Spleen (tissue), 7 donors: Measurements from ENCODE around the gene DAPK3.

Experiments used
- POLR2A ChIP-seq, 3 donors: fragments of 450-650 bp; IDR thresholded peaks; one replicate each; pipeline ENCODE4 v1.5.1; 2017; ENCODE audit warnings: antibody characterized with exemption in 3 of 3, mild to moderate bottlenecking in 1 of 3
- TF ChIP-seq, protein P1 (sequence below), 11 experiments: fragments of 200-600 bp in 7 of 11; fragments of 450-650 bp in 4 of 11; sonication (generic) in 4 of 11; IDR thresholded peaks in 8 of 11; conservative IDR thresholded peaks in 3 of 11; 1 replicate in 7 of 11; 2 replicates in 4 of 11; pipeline versions ENCODE4 v1.4.0 to v1.8.0; 2016 to 2021; ENCODE audit warnings: antibody characterized with exemption in 11 of 11, inconsistent platforms in 4 of 11, mild to moderate bottlenecking in 1 of 11
- donor health status: DM: no; HTN: no; CAD: no; lungs with moderate emphysema.
- donor health status: DM: no; HTN: no; CAD: no.
- donor health status: DM: no; HTN: no; CAD: no.

DNA sequence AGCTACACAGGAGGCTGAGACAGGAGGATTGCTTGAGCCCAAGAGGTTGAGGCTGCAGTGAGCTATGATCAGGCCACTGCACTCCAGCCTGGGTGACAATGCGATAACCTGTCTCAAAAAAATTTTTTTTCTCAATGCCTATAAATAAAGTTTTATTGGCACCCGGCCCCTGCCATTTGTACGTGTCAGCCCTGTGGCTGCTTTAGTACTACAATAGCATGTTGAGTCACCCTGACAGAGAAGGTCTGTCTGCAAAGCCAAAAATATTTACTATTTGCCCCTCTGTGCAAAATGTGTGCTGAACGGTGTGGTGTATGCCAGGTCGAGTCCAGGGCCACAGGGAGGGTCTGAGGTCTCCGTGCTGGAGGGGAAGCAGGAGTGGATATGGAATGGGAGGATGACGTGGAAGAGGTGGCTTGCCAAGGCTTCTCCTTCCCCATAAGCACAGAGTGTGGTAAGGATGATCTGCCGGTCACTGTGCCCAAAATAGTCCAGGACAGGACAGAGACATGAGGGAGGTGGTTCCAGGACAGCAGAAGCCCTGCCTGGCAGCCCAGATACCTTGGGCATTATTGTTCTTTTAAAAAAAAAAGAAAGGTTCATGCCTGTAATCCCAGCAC, 28.0 kb downstream of the DAPK3 start:
- TF ChIP-seq, protein P1, sequence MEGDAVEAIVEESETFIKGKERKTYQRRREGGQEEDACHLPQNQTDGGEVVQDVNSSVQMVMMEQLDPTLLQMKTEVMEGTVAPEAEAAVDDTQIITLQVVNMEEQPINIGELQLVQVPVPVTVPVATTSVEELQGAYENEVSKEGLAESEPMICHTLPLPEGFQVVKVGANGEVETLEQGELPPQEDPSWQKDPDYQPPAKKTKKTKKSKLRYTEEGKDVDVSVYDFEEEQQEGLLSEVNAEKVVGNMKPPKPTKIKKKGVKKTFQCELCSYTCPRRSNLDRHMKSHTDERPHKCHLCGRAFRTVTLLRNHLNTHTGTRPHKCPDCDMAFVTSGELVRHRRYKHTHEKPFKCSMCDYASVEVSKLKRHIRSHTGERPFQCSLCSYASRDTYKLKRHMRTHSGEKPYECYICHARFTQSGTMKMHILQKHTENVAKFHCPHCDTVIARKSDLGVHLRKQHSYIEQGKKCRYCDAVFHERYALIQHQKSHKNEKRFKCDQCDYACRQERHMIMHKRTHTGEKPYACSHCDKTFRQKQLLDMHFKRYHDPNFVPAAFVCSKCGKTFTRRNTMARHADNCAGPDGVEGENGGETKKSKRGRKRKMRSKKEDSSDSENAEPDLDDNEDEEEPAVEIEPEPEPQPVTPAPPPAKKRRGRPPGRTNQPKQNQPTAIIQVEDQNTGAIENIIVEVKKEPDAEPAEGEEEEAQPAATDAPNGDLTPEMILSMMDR (IDR thresholded peaks at IDR 0.05 in 8 of 11, conservative IDR thresholded peaks at IDR 0.05 in 3 of 11) = no peak
- no peak for TF ChIP-seq POLR2A (IDR thresholded peaks at IDR 0.05)
